BE2C (cell line): ENCODE data around the gene RNF220.

Source experiments
- DNase-seq: peaks from one replicate; pipeline ENCODE4 v3.0.0-alpha.2; 2020
- H3K27me3 ChIP-seq: fragments of 250-450 bp; sonication (Bioruptor Pico); 2 replicates; pipeline ENCODE4 v1.5.1; 2020; ENCODE audit warnings: mild to moderate bottlenecking
- H3K36me3 ChIP-seq: fragments of 250-450 bp; sonication (Bioruptor Pico); 2 replicates; pipeline ENCODE4 v1.5.1; 2020; ENCODE audit warnings: mild to moderate bottlenecking
- H3K4me1 ChIP-seq: fragments of 250-450 bp; sonication (Bioruptor Pico); 2 replicates; pipeline ENCODE4 v1.5.1; 2020
- H3K4me3 ChIP-seq: 2 replicates; pipeline ENCODE4 v1.5.1; 2011; ENCODE audit warnings: low read depth, low read length
- H3K9me3 ChIP-seq: fragments of 250-450 bp; sonication (Bioruptor Pico); 2 replicates; pipeline ENCODE4 v1.5.1; 2020
- CTCF ChIP-seq: IDR thresholded peaks from 2 replicates; pipeline ENCODE4 v1.5.1; 2012; ENCODE audit warnings: mild to moderate bottlenecking, low read depth, low read length

The RNF220 gene

GRCh38 chr1:44507490-44508396, 102.7 kb downstream of the RNF220 start:
- DNase-seq: no peak
- no peaks in the 10 kb centered on the region for H3K4me1 ChIP-seq
- H3K9me3 ChIP-seq: no peaks in the 10 kb centered on the region
- no peaks in the 10 kb centered on the region for H3K36me3 ChIP-seq
- peaks cover 15% of the 10 kb centered on the region for H3K27me3 ChIP-seq
- H3K4me3 ChIP-seq: no peak overlapping the region
- TF ChIP-seq CTCF: no peak

GRCh38 chr1:44508397-44508745, 103.3 kb downstream of the RNF220 start:
- H3K27me3 ChIP-seq: peaks cover 19% of the 10 kb centered on the region
- no peaks in the 10 kb centered on the region for H3K4me1 ChIP-seq
- TF ChIP-seq CTCF: no peak
- no peak for DNase-seq
- H3K9me3 ChIP-seq: no peaks in the 10 kb centered on the region
- no peaks in the 10 kb centered on the region for H3K36me3 ChIP-seq
- no peak overlapping the region for H3K4me3 ChIP-seq

- Histone ChIP-seq H3K4me1 (no peaks in the 10 kb centered on the region), H3K9me3 (no peaks in the 10 kb centered on the region), H3K27me3 (peaks cover 26% of the 10 kb centered on the region), H3K4me3 (no peak overlapping the region), H3K36me3 (no peaks in the 10 kb centered on the region)
- TF ChIP-seq CTCF: no peak
- no peak for DNase-seq
These were observed 106.3 kb downstream of the RNF220 start for GRCh38 chr1:44511363-44511762.

GRCh38 chr1:44511769-44512168, 106.7 kb downstream of the RNF220 start:
- TF ChIP-seq CTCF: no peak
- DNase-seq: no peak
- Histone ChIP-seq H3K36me3 (no peaks in the 10 kb centered on the region), H3K4me1 (no peaks in the 10 kb centered on the region), H3K9me3 (no peaks in the 10 kb centered on the region), H3K27me3 (peaks cover 26% of the 10 kb centered on the region), H3K4me3 (no peak overlapping the region)

GRCh38 chr1:44512313-44512885, 107.3 kb downstream of the RNF220 start:
- no peaks in the 10 kb centered on the region for H3K36me3 ChIP-seq
- H3K9me3 ChIP-seq: no peaks in the 10 kb centered on the region
- TF ChIP-seq CTCF: no peak
- DNase-seq: no peak
- no peak overlapping the region for H3K4me3 ChIP-seq
- no peaks in the 10 kb centered on the region for H3K4me1 ChIP-seq
- H3K27me3 ChIP-seq: peaks cover 26% of the 10 kb centered on the region

GRCh38 chr1:44513111-44513510, 108.1 kb downstream of the RNF220 start:
- Histone ChIP-seq H3K4me1 (no peaks in the 10 kb centered on the region), H3K4me3 (no peak overlapping the region), H3K9me3 (no peaks in the 10 kb centered on the region), H3K27me3 (peaks cover 26% of the 10 kb centered on the region), H3K36me3 (no peaks in the 10 kb centered on the region)
- no peak for DNase-seq
- TF ChIP-seq CTCF: no peak
